HG03066 (cell line): ENCODE data around the gene SORBS1.

Experiments
- ATAC-seq: cut with Tn5 transposase; IDR thresholded peaks from one replicate; pipeline ENCODE4 v1.9.1; 2021; ENCODE audit warnings: low read depth; ENCODE audit not compliant: unreplicated experiment

The SORBS1 gene

GRCh38 chr10:95331596-95332130 lies 229.5 kb downstream of the SORBS1 start:
- ATAC-seq, result no peak

- ATAC-seq, result no peak
Measured at GRCh38 chr10:95330966-95331453, 230.2 kb downstream of the SORBS1 start.

GRCh38 chr10:95329296-95329695 lies 231.9 kb downstream of the SORBS1 start:
- no peak for ATAC-seq

DNA sequence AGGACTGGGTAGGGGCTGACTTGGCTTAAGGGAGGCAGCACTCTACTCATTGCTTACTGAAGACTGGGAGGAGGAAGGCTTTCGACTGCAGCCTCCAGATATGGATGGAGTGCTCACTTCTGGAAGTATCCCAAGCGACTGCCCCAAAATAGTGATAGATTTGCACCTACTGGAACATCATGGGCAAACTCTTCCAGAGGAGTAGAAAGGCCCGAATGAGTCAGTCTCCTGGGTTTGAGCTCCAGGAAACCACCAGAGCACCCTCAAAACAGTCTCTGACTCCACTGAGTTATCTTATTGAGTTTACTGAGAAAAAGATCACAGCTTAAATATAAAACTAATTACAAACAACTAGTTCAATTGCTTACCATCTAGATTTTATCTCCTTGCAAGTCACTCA lies 233.2 kb downstream of the SORBS1 start:
- ATAC-seq, result no peak

DNA sequence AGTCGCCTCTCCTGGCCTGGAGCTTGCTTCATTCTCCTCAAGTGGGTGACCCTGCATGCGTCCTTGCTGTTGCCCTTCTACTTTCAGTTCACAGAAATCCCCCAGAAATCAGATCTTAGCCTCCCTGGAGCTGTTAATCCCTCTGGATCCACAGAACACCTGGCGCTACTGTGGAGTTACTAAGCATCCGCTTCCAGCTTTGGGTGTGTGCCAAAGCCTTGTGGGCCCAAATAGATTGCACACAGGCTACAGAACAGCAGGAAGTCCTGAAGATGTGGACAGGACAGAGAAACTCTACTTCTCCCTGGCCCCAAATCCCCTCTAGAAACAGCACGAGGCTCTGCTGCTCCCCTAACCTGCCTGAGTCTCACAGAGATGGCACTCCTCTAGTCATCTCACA lies 233.8 kb downstream of the SORBS1 start:
- no peak for ATAC-seq

- no peak for ATAC-seq
Measured at GRCh38 chr10:95326396-95326795, 234.8 kb downstream of the SORBS1 start.

DNA sequence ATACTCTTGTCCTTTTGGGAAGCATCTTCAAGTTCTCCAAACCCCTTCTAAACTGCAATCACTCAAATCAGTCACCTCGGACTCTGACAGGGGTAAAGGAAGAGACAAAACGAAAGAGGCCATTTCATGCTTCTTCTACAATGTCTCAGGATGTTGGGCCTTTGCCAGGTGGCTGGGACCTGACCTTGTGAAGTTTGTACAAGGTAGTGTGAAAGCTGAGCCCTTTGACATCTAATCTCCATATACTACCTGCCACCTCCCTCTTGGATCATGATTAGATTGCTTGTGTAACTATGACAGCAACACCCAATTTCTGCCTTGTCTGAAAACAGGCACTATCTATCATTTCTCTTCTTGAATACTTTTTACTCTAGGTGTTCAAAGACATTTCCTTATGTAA lies 235.3 kb downstream of the SORBS1 start:
- no peak for ATAC-seq

GRCh38 chr10:95324436-95325268 lies 236.5 kb downstream of the SORBS1 start:
- ATAC-seq, result no peak

- no peak for ATAC-seq
Measured at GRCh38 chr10:95321554-95322301, 239.4 kb downstream of the SORBS1 start.

DNA sequence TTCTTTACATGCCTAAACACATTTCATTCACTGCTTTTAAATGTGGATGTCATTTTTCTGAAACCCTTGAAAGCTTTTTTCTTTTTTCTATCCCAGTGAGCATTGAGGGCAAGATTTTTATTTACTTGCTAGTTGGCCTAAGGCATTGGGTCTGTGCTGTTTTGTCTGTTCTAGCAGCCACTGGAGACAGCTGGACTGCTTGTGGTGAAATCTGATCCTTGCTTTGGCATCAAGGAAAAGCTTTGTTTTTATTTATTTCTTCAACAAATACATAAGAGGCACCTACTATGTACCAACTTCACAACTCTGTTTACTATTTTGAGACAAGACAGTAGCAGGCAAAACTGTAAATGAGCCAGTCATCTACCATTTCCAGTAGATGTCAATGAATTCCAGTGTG lies 241.9 kb downstream of the SORBS1 start:
- ATAC-seq, result no peak

GRCh38 chr10:95315509-95315908 lies 245.7 kb downstream of the SORBS1 start:
- no peak for ATAC-seq

- no peak for ATAC-seq
Measured at GRCh38 chr10:95314192-95314918, 246.8 kb downstream of the SORBS1 start.

DNA sequence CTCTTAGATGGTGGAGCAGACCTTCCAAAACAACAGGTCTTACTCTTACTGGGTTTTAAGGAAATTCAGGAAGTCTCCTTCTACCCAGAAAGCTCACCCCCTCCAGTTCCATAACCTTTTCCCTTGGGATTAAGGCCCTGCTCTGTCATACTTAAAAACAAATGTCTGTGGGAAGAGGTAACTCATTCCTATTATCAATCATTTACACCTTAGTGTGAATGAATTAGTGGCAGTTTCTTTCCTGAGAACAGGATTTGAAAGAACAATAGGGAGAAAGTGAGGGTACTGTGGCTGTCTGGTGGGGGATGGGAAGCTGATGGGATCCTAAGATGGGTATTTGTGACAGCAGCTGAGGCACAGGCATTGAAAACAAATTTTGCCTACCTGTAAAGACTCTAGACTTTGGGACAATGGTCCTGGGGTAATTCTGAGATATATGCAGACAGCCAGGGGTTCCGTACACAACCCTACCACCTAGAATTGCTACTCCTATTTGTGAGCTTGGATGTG lies 248.1 kb downstream of the SORBS1 start:
- ATAC-seq, result no peak

DNA sequence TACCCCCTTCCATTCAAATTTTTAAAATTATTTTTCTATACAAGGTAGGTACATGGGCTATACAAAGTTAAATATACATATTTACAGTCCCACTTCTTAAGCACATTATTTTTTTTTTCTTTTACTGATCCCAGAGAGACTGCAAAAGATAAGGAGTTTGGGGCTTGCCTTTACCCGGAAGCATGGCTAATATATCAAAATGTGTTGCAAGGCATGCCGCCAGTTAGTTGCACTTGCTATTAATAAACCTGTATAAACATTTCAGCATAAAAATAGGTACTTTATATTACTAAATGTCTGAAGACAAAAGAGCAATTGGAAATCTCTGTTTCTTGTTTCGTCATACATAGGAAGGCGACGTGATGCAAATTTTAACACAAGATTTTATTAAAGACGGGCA lies 248.9 kb downstream of the SORBS1 start:
- no peak for ATAC-seq

DNA sequence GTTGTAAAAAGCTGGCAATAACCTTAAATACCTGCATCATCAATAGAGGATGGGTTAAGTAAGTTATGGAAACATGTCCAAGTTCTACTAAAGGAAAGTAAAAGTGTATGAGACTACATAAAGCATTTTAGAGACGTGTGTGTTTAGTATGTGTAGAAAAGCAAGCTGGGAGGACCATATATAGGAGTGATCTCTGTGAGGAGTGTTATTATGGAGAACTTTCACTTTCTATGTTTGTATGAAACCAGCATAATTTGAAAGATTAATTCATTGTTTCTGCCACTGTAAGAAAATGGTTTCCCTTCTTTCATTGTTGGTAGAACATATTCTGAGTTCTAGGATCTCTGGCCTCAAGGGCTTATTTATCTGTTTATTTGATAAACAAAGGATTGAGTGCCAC lies 251.2 kb downstream of the SORBS1 start:
- ATAC-seq, result no peak

GRCh38 chr10:95308389-95309302 lies 252.5 kb downstream of the SORBS1 start:
- ATAC-seq, result no peak

DNA sequence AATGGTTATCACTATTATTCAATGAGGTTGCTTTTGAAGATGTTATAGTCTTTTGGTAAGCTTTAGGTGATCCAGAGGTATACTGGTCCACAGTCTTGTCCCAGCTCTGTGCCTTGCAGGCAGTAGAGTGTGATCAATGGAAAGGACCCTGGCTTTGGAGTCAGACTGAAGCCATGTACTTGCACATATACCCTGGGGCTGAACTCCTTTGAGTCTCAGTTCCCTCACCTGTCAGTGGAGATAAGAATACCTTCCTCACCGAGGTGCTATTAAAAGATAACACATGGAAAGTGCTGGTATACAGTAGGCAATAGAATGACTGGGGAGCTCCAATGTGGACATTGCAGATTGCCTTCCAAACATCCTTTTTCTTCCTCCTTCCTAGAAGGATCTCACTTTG lies 254.3 kb downstream of the SORBS1 start:
- no peak for ATAC-seq

DNA sequence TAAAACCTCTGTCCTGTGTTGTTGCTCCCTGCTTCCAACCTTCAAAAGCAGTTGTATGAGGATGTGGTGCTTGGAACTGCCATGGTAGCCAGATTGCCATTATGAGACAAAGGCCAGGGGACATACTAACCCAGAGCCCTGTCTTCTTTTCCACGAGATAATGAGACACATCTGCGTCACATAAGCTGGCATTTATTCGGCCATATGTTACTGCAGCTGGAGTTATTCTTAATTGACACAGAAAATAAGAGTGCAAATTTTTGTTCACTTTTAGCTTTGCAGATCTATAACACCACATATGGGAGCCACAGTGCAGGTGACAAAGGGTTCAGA lies 254.9 kb downstream of the SORBS1 start:
- no peak for ATAC-seq

DNA sequence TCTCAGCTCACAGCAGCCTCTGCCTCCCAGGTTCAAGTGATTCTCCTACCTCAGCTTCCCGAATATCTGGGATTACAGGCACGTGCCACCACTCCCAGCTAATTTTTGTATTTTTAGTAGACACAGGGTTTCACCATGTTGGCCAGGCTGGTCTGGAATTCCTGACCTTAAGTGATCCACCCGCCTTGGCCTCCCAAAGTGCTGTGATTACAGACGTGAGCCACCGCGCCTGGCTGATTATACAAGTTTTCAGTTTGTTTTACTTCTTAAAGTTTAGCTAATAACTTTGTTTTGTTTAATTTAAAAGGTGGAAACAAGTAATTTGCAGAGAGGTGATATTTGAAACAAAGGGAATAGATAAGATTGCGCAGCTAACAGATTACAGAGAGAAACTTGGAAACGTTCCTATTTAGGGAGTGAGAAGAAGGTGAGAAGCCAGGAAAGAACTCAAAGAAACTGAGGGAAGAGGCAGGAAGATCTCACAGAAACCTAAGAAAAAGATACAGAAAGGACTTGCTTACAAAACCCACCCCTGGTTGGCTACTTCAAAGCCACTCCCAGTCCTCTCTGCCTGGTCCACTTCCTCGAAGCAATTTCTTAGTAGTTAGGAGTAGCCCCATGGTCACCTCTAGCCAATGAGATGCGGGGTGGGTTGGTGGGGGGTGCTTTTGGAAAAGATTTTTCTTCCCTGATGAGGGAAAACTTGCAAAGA lies 255.4 kb downstream of the SORBS1 start:
- ATAC-seq, result no peak
